Breast epithelium (tissue), 4 donors: ENCODE results near the gene PKM. TPM values are rescaled to one million over a fixed set of nuclear protein-coding genes. Genes with fewer than 3 reads are reported as not detected.

ENCODE experiments used
- DNase-seq, 2 donors: peaks; one replicate each; pipeline ENCODE4 v3.0.0-alpha.2; 2019; ENCODE audit warnings: low spot score in 2 of 2
- H3K27ac ChIP-seq, 2 donors: fragments of 200-600 bp; sonication (generic) in 1 of 2; one replicate each; pipeline ENCODE4 v1.5.1; 2016 to 2019; ENCODE audit warnings: mild to moderate bottlenecking in 1 of 2
- H3K27me3 ChIP-seq, 2 donors: fragments of 200-600 bp; sonication (generic) in 1 of 2; one replicate each; pipeline versions ENCODE4 v1.5.1 to v1.6.0; 2017 to 2019; ENCODE audit warnings: control low read depth in 1 of 2, mild to moderate bottlenecking in 1 of 2
- H3K36me3 ChIP-seq: fragments of 200-600 bp; one replicate; pipeline ENCODE4 v1.5.1; 2019
- H3K4me1 ChIP-seq, 2 donors: fragments of 200-600 bp; sonication (generic); one replicate each; pipeline ENCODE4 v1.5.1; 2016 to 2019; ENCODE audit warnings: control low read depth in 1 of 2
- H3K4me3 ChIP-seq, 3 donors: fragments of 200-600 bp; sonication (generic); 1 replicate in 2 of 3; 2 replicates in 1 of 3; pipeline ENCODE4 v1.5.1; 2016 to 2019; ENCODE audit warnings: mild to moderate bottlenecking in 3 of 3, moderate library complexity in 2 of 3
- H3K9me3 ChIP-seq, 2 donors: fragments of 200-600 bp; sonication (generic) in 1 of 2; one replicate each; pipeline ENCODE4 v1.5.1; 2016 to 2019; ENCODE audit warnings: control low read depth in 1 of 2
- CTCF ChIP-seq, 3 donors: fragments of 450-650 bp; IDR thresholded peaks; one replicate each; pipeline ENCODE4 v1.5.1; 2016 to 2017; ENCODE audit warnings: antibody characterized with exemption in 3 of 3, mild to moderate bottlenecking in 3 of 3, moderate library complexity in 3 of 3
- POLR2A ChIP-seq: fragments of 450-650 bp; IDR thresholded peaks from one replicate; pipeline ENCODE4 v1.6.1; 2016; ENCODE audit warnings: antibody characterized with exemption, mild to moderate bottlenecking, moderate library complexity
- POLR2AphosphoS5 ChIP-seq, 3 donors: sonication (generic); formaldehyde crosslinking; IDR thresholded peaks; one replicate each; pipeline ENCODE4 v1.6.1; 2017; ENCODE audit warnings: antibody characterized with exemption in 3 of 3
- intact Hi-C: fragments of 100-400 bp; cut with DNase I; formaldehyde crosslinking; loops from one replicate; pipeline ENCODE4 v1.15.1; 2023; ENCODE audit warnings: low total_unique reads
- total RNA-seq, 3 donors: library from RNA; depleted of rRNA; stranded (reverse); fragments of >200 nt; gene quantifications; one replicate each; pipeline ENCODE4 v1.1.0, GENCODE V29; 2016

PKM gene
- total RNA-seq, 3 donors from 2014 or later = 212 to 476 (median 367) TPM

- no peaks in the 10 kb centered on the region for H3K36me3 ChIP-seq
- no peaks in the 10 kb centered on the region for H3K27me3 ChIP-seq
- intact Hi-C loops = loop anchor here (5.0 kb wide), 1 partner anchor 607 kb away; no protein-coding TSS in a partner anchor
- no peak for DNase-seq
- H3K4me1 ChIP-seq = peaks cover 0 to 4% of the 10 kb centered on the region in 2 donors
- no peak overlapping the region for H3K27ac ChIP-seq
- H3K4me3 ChIP-seq = no peak overlapping the region
- no peaks in the 10 kb centered on the region for H3K9me3 ChIP-seq
- TF ChIP-seq POLR2AphosphoS5 (IDR thresholded peaks at IDR 0.05) (no peak), CTCF (IDR thresholded peaks at IDR 0.05) (no peak), POLR2A (no peak)
Measured at GRCh38 chr15:72239652-72240051, 8.7 kb upstream of the PKM start.

- peaks cover 0 to 4% of the 10 kb centered on the region in 2 donors for H3K4me1 ChIP-seq
- no peak overlapping the region for H3K4me3 ChIP-seq
- peak overlapping the region in 1 of 2 donors; percentile 7 for H3K27ac ChIP-seq
- H3K36me3 ChIP-seq = no peaks in the 10 kb centered on the region
- no peak for DNase-seq
- intact Hi-C loops = loop anchor here (5.0 kb wide), 1 partner anchor 606 kb away; no protein-coding TSS in a partner anchor
- no peaks in the 10 kb centered on the region for H3K27me3 ChIP-seq
- TF ChIP-seq POLR2A (no peak), CTCF (IDR thresholded peaks at IDR 0.05) (no peak)
- H3K9me3 ChIP-seq = no peaks in the 10 kb centered on the region
Measured at GRCh38 chr15:72238586-72238985, 7.6 kb upstream of the PKM start.

GRCh38 chr15:72237853-72238224 lies 6.8 kb upstream of the PKM start:
- intact Hi-C loops = loop anchor here (5.0 kb wide), 1 partner anchor 606 kb away; no protein-coding TSS in a partner anchor
- Histone ChIP-seq H3K9me3 (no peaks in the 10 kb centered on the region), H3K27ac (peak overlapping the region; percentile 80 to 88), H3K27me3 (no peaks in the 10 kb centered on the region), H3K36me3 (no peaks in the 10 kb centered on the region), H3K4me1 (peaks cover 0 to 4% of the 10 kb centered on the region in 2 donors), H3K4me3 (no peak overlapping the region)
- DNase-seq = no peak
- no peak for TF ChIP-seq POLR2A
- no peak for TF ChIP-seq POLR2AphosphoS5 (IDR thresholded peaks at IDR 0.05)
- no peak for TF ChIP-seq CTCF (IDR thresholded peaks at IDR 0.05)

GRCh38 chr15:72237029-72237852 lies 6.3 kb upstream of the PKM start:
- intact Hi-C loops = loop anchor here (5.0 kb wide), 1 partner anchor 605 kb away; no protein-coding TSS in a partner anchor

More at GRCh38 chr15:72237029-72237852, 6.3 kb upstream of the PKM start:
- Histone ChIP-seq H3K4me3 (peak overlapping the region in 2 of 3 donors; percentile 25 to 52), H3K4me1 (peaks cover 4 to 6% of the 10 kb centered on the region in 2 donors), H3K36me3 (no peaks in the 10 kb centered on the region), H3K27ac (peak overlapping the region; percentile 80 to 88), H3K9me3 (no peaks in the 10 kb centered on the region), H3K27me3 (no peaks in the 10 kb centered on the region)
- TF ChIP-seq POLR2A = no peak
- no peak for TF ChIP-seq CTCF (IDR thresholded peaks at IDR 0.05)
- TF ChIP-seq POLR2AphosphoS5 (IDR thresholded peaks at IDR 0.05) = peak in 2 of 3 donors; percentile 41 to 72
- DNase-seq = peak in 1 of 2 donors; percentile 71
